Urinary bladder (tissue), 4 donors: ENCODE results near the gene GSTT4. TPM values are rescaled to one million over a fixed set of nuclear protein-coding genes. Genes with fewer than 3 reads are reported as not detected.
"Not testable (repeated sequence)": the region's sequence is repeated elsewhere in the genome, so short reads cannot be mapped to it uniquely, and the experiment has no call there.

Experiments
- DNase-seq: peaks from one replicate; pipeline ENCODE4 v3.0.0-alpha.2; 2015; ENCODE audit errors: extremely low spot score
- H3K27ac ChIP-seq: one replicate; pipeline ENCODE4 v1.5.1; 2013; ENCODE audit warnings: low read depth, mild to moderate bottlenecking, moderate library complexity
- H3K36me3 ChIP-seq: one replicate; pipeline ENCODE4 v1.6.1; 2013; ENCODE audit warnings: mild to moderate bottlenecking, moderate library complexity; ENCODE audit not compliant: insufficient read depth
- H3K4me1 ChIP-seq: one replicate; pipeline ENCODE4 v1.6.1; 2013; ENCODE audit warnings: mild to moderate bottlenecking, moderate library complexity; ENCODE audit not compliant: insufficient read depth
- H3K4me3 ChIP-seq: one replicate; pipeline ENCODE4 v1.5.1; 2013; ENCODE audit warnings: low read depth, low read length
- WGBS: extraction: QIAGEN DNeasy Blood & Tissue Kit; methylation state at CpG from one replicate; pipeline ENCODE4 v1.1.7; 2013; 5-methylcytosine and 5-hydroxymethylcytosine counted together
- polyA plus RNA-seq: library from polyadenylated mRNA; stranded (reverse); fragments of 200-250 nt; gene quantifications from one replicate; pipeline ENCODE4 v1.2.3, GENCODE V29; 2013
- total RNA-seq: library from RNA; depleted of rRNA; stranded (reverse); fragments of >200 nt; gene quantifications from one replicate; pipeline ENCODE4 v1.2.3, GENCODE V29; 2014
- donor health status: healthy with polysubstance abuse.
- donor health status: healthy.

The GSTT4 gene
- total and polyA plus RNA-seq, 2 donors = not detected

GRCh38 chr22:23993581-23994177 is 11.6 kb downstream of the GSTT4 start:
- H3K27ac ChIP-seq, DNase-seq, H3K36me3 ChIP-seq, H3K4me3 ChIP-seq, H3K4me1 ChIP-seq: not testable (repeated sequence)
- WGBS = 79% methylated on average over 4 of the region's 4 CpGs

- not testable (repeated sequence) for H3K36me3 ChIP-seq, H3K4me1 ChIP-seq, H3K27ac ChIP-seq, H3K4me3 ChIP-seq, DNase-seq
- WGBS = 73% methylated on average over 2 of the region's 2 CpGs
Observed at GRCh38 chr22:23993080-23993479, 12.2 kb downstream of the GSTT4 start.

- not testable (repeated sequence) for H3K27ac ChIP-seq, H3K4me3 ChIP-seq, DNase-seq, H3K36me3 ChIP-seq, H3K4me1 ChIP-seq
- 86% methylated on average over 2 of the region's 3 CpGs for WGBS
Observed at GRCh38 chr22:23989583-23990244, 15.5 kb downstream of the GSTT4 start.

GRCh38 chr22:23986538-23987178 is 18.6 kb downstream of the GSTT4 start:
- H3K4me3 ChIP-seq, H3K4me1 ChIP-seq, DNase-seq, H3K27ac ChIP-seq, H3K36me3 ChIP-seq: not testable (repeated sequence)
- WGBS = 77% methylated on average over 4 of the region's 4 CpGs

- WGBS = 83% methylated on average over 8 of the region's 8 CpGs
- not testable (repeated sequence) for H3K4me1 ChIP-seq, H3K36me3 ChIP-seq, H3K4me3 ChIP-seq, DNase-seq, H3K27ac ChIP-seq
Observed at GRCh38 chr22:23986089-23986488, 19.2 kb downstream of the GSTT4 start.

DNA sequence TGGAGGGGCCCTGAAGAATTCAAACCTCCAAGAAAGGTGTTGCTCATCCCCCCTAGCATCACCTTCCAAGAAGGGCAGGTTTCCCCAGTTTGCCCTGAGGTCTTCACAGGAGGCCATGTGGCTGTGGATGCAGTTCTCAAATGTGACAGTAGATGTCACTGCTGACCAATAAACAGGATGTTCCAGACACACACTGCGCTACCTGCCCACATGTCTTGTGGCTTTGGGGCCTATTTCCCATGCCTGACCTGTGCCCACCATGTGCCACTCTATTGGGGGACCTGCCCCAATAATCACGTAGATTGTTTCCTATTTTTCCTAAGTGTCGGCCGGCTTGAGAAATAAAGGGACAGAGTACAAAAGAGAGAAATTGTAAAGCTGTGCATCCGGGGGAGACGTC is 20.8 kb downstream of the GSTT4 start:
- DNase-seq = no peak
- WGBS = 41% methylated on average over 6 of the region's 6 CpGs
- H3K4me1 ChIP-seq = no peaks in the 10 kb centered on the region

GRCh38 chr22:23980567-23980966 is 24.7 kb downstream of the GSTT4 start:
- not testable (repeated sequence) for H3K4me1 ChIP-seq, H3K27ac ChIP-seq, H3K4me3 ChIP-seq, DNase-seq, H3K36me3 ChIP-seq
- 33% methylated on average over 6 of the region's 7 CpGs for WGBS

More for the DNA sequence above, 20.8 kb downstream of the GSTT4 start:
- H3K36me3 ChIP-seq = no peaks in the 10 kb centered on the region
- no peak overlapping the region for H3K4me3 ChIP-seq
- H3K27ac ChIP-seq = no peak overlapping the region

DNA sequence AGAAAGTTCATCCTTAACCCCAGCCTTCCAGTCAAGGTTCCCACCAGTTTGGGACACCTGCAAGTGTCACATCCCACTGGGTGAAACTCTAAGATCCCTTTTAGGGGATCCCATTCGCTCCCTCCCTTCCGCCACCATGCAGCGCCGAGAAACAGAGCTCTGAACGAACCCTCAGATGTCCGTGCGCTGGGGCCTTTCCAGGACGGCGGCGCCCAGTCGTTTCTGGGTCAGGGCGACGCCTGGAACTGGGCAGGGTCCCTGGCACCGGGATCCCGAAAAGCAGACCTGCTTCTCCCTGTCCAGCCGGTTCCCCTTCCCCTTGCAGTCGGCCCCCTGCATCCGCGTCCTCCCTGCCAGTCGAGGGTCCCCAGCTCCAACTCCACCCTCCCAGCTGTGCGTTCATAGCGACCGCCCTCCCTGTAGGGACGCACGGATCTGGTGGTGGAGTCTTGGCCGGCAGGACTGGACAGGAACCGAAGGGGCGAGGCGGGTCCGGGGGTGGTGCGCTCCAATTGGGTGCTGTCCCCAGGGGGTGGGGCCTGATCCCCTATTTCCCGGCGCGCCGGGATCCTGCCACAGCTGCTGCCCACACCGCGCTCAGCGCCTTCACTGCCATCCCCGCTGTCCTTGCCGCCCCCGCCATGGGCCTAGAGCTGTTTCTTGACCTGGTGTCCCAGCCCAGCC is 25.6 kb downstream of the GSTT4 start, which contains the start of gene GSTT2:
GSTT2 (plus strand) TSS at position 578 of the 684 bp plus-strand sequence.
- not testable (repeated sequence) for DNase-seq, H3K4me1 ChIP-seq, H3K4me3 ChIP-seq, H3K36me3 ChIP-seq, H3K27ac ChIP-seq
- WGBS = no CpG with 5 or more reads among the region's 41 CpGs

DNA sequence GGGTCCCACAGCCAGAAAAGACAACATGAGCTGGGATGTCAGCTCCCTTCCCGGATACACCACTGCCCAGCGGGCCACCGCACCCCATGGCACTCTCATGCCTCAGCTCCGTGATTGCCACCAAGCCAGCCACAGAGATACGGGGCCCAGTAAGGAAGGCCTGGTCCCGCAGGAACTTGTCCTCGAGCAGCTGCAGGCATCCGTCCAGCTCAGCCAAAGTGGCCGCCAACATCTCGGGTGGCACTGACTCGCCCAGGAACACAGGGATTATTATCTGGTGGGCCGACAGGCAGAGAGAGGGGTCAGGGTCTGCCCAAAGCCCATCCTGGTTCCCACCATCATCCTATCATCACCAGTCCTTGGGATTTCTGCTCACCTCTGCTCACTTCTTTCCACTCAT is 27.9 kb downstream of the GSTT4 start:
- not testable (repeated sequence) for H3K4me3 ChIP-seq, H3K36me3 ChIP-seq, H3K27ac ChIP-seq, DNase-seq, H3K4me1 ChIP-seq
- WGBS = 70% methylated on average over 7 of the region's 12 CpGs

DNA sequence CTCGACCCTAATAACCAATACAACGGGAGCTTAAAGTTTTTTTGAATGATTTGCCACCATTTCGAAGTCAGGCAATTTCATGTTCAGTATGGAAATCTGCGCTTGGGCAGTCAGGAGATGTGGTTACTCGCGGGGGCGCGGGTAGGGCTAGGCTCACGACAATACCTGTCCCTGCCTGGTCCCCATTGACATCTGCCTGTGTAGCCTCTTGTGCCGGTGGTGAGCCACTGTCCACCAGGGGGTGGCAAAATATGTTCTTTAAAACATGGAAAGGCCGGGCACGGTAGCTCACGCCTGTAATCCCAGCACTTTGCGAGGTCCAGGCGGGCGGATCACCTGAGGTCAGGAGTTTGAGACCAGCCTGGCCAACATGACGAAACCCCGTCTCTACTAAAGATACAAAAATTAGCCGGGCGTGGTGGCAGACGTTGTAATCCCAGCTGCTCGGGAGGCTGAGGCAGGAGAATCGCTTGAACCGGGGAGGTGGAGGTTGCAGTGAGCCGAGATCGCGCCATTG is 30.4 kb downstream of the GSTT4 start:
- not testable (repeated sequence) for H3K27ac ChIP-seq, H3K4me1 ChIP-seq, H3K4me3 ChIP-seq, DNase-seq, H3K36me3 ChIP-seq
- 15% methylated on average over 8 of the region's 27 CpGs for WGBS

GRCh38 chr22:23974345-23974744 is 30.9 kb downstream of the GSTT4 start, which contains the start of gene DDT:
Gene DDT (minus strand): TSS chr22:23974441. CDS start chr22:23974414, 27 bp downstream.
- WGBS = no CpG with 5 or more reads among the region's 29 CpGs
- H3K4me1 ChIP-seq, H3K36me3 ChIP-seq, DNase-seq, H3K27ac ChIP-seq, H3K4me3 ChIP-seq: not testable (repeated sequence)

GRCh38 chr22:23971927-23972326 is 33.3 kb downstream of the GSTT4 start:
- not testable (repeated sequence) for DNase-seq, H3K36me3 ChIP-seq, H3K27ac ChIP-seq, H3K4me3 ChIP-seq, H3K4me1 ChIP-seq
- 89% methylated on average over 3 of the region's 3 CpGs for WGBS

DNA sequence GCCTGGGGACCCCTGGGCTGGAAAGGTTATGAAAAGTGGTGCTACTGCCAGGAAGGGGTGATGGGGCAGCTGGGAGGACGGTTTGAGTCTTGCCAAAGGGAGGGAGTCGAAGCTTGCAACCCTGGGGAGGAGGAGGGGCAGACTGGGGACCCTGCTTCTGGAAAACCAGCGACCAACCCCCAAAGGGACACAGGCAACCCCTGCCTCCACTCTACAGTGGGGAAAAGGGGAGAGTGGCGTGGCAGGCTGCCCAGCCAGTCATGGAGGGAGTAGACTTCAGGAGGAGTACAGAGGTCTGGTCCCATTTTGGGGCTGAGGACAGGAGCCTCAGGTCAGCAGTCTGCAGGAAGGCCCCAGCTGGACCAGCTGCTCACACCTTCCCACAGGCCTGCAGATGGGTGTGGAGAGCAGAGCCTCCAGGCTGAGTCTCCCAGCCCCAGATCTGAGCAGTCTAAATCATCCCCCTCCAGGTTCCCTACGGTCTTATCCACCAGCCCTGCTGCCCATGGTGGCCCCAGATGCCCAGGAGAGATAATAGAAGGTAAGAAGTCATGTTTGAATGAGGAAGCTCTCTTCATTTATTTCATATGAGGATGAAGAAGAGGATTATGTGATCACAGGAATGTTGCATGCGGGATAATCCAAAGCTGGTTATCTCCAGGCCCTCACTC is 34.3 kb downstream of the GSTT4 start:
- peaks cover 3% of the 10 kb centered on the region for H3K36me3 ChIP-seq
- no peak overlapping the region for H3K4me3 ChIP-seq
- no peak for DNase-seq
- 55% methylated on average over 6 of the region's 6 CpGs for WGBS
- H3K4me1 ChIP-seq = no peaks in the 10 kb centered on the region
- H3K27ac ChIP-seq = no peak overlapping the region
